HG03139 (cell line): ENCODE data around the gene COL1A2.
A peak's percentile ranks its signal among the peaks of the same experiment; 100 is the strongest.

Experiments used
- ATAC-seq: cut with Tn5 transposase; IDR thresholded peaks from one replicate; pipeline ENCODE4 v1.9.1; 2021; ENCODE audit not compliant: unreplicated experiment

The COL1A2 gene

GRCh38 chr7:94382746-94383145 is 11.9 kb upstream of the COL1A2 start:
- no peak for ATAC-seq

GRCh38 chr7:94384315-94384714 is 10.4 kb upstream of the COL1A2 start:
- no peak for ATAC-seq

- no peak for ATAC-seq
Observed at GRCh38 chr7:94386416-94386815, 8.3 kb upstream of the COL1A2 start.

GRCh38 chr7:94388540-94388939 is 6.2 kb upstream of the COL1A2 start:
- no peak for ATAC-seq

GRCh38 chr7:94389381-94389780 is 5.3 kb upstream of the COL1A2 start:
- no peak for ATAC-seq

GRCh38 chr7:94391726-94392392 is 2.8 kb upstream of the COL1A2 start:
- ATAC-seq: peak; percentile 57

GRCh38 chr7:94392393-94392786 is 2.3 kb upstream of the COL1A2 start:
- ATAC-seq: no peak

GRCh38 chr7:94393246-94394108 is 1.2 kb upstream of the COL1A2 start:
- no peak for ATAC-seq

- ATAC-seq: no peak
Observed at GRCh38 chr7:94394109-94394436, 622 bp upstream of the COL1A2 start.

- peak; percentile 75 for ATAC-seq
Observed at GRCh38 chr7:94395141-94396036, 694 bp downstream of the COL1A2 start.

GRCh38 chr7:94396037-94396431 is 1.3 kb downstream of the COL1A2 start:
- no peak for ATAC-seq

GRCh38 chr7:94396596-94396995 is 1.9 kb downstream of the COL1A2 start:
- ATAC-seq: no peak

GRCh38 chr7:94397722-94398121 is 3.0 kb downstream of the COL1A2 start:
- no peak for ATAC-seq

- no peak for ATAC-seq
Observed at GRCh38 chr7:94398841-94399240, 4.1 kb downstream of the COL1A2 start.

GRCh38 chr7:94400022-94400421 is 5.3 kb downstream of the COL1A2 start:
- ATAC-seq: no peak

GRCh38 chr7:94400643-94401427 is 6.1 kb downstream of the COL1A2 start:
- ATAC-seq: no peak

- no peak for ATAC-seq
Observed at GRCh38 chr7:94401428-94401814, 6.7 kb downstream of the COL1A2 start.

- ATAC-seq: no peak
Observed at GRCh38 chr7:94403546-94403945, 8.9 kb downstream of the COL1A2 start.

- no peak for ATAC-seq
Observed at GRCh38 chr7:94405506-94405905, 10.8 kb downstream of the COL1A2 start.

- no peak for ATAC-seq
Observed at GRCh38 chr7:94406696-94407095, 12.0 kb downstream of the COL1A2 start.
